ENCODE data around the gene ZKSCAN1.
"Not testable (repeated sequence)": the region's sequence is repeated elsewhere in the genome, so short reads cannot be mapped to it uniquely, and the experiment has no call there.

Gene ZKSCAN1

DNA sequence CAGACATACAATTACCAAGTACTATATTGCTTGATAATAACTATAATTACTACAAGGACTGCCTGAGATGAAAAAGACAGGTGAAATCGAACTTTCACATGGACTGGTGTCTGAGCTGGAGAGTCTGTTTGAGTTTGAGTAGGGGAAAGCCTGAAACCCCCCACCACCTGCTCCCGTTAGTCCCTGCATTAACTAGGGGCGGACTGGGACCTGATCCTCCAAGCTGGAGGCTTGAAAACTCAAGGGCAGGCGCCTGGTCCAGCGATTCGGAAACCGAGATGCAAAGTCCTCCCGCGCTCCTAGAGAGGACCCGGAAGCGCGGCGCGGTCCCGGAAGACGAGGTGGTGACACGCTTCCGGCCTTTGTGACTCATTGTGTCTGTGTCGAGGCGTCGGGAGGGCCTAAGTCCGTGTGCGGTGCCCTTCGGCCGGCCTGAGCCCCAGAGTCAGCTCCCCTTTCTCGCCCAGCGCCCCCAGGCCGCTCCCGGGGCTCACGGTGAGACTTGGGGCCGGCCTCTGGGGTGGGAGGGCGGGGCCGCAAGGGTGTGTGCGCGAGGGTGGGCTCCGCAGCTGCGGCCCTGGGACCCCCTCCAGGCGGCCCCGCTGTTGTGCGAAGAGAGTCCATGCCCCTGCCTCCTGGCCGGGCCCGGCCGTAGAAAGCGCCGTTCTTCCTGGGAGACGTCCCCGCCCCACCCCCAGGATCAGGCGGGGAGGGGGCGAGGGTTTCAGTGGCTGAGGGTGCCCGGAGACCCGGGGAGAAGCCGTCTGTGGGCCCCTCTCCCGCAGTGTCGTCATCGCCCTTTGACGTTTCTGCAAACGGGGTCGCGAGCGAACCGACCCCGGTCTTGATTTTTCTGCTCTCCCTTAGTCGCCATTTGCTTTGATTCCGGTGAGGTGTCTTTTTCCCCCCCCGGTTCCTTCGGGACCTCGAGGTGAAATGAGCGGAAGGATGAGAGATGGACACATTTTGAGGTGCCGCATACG lies at the start of gene ZKSCAN1:
TSS of gene ZKSCAN1 (plus strand) at position 365 of the 983 bp plus-strand sequence. CDS start 7,911 bp downstream, outside the sequence.
- peak; percentile 81 for DNase-seq

DNA sequence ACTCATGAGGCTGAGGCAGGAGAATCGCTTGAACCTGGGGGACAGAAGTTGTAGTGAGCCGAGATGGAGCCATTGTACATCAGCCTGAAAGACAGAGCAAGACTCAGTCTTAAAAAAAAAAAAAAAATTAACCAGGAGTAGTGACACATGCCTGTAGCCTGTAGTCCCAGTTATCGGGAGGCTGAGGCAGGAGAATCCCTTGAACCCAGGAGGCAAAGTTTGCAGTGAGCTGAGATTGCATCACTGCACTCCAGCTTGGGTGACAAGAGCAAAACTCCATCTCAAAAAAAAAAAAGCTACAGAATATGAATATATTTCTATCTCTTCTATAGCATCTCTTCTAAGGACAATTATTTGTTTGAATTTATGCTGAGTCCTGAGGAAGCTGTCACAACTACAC lies 46.1 kb upstream of the ZKSCAN1 start:
- DNase-seq, result no peak

DNA sequence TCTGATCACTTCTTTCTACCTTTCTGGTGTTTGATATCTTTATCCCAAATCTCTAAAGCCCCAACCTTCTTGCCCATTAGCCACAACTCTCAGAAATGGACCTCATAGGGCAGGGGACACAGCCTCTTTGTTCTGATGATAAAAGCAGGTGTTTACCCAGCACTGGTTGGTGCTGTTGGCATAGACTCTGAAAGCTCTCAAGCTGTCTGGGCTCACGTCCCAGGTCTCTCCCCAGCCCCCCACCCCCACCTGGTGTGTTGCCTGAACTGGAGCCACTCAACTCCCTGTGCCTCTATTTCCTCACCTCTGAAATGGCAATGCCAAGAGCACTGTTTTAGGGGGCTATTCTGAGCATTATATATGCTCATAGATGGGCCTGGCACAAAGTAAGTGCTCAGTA lies 45.6 kb upstream of the ZKSCAN1 start:
- not testable (repeated sequence) for DNase-seq

DNA sequence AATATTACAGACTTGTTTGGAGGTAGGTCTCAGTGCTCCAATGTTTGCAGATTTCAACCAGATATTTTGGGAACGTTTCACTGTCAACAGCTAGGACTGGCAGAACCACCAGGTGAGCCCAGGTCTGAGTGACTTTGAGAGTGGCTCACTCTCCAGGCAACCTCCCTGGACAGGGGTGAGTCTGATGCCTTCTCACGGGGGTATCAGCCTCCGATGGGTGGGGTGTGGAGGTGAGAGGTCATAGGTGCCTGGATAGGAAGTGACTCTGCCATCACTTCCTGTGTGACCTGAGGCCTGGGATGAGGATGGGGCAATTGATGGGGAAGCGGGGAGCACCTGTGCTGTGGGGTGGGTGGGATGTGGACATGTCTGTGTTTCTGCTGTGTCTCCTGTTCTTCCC lies 44.2 kb upstream of the ZKSCAN1 start:
- no peak for DNase-seq

DNA sequence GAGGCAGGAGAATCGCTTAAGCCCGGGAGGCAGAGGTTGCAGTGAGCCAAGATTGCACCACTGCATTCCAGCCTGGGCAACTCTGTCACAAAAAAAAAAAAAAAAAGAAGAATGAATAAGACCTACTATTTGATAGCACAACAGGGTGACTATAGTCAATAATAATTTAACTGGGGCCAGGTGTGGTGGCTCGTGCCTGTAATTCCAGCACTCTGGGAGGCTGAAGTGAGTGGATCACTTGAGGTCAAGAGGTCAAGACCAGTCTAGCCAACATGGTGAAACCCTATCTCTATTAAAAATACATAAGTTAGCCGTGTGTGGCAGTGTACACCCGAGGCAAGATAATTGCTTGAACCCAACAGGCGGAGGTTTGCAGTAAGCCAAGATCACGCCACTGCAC lies 41.6 kb upstream of the ZKSCAN1 start:
- not testable (repeated sequence) for DNase-seq

DNA sequence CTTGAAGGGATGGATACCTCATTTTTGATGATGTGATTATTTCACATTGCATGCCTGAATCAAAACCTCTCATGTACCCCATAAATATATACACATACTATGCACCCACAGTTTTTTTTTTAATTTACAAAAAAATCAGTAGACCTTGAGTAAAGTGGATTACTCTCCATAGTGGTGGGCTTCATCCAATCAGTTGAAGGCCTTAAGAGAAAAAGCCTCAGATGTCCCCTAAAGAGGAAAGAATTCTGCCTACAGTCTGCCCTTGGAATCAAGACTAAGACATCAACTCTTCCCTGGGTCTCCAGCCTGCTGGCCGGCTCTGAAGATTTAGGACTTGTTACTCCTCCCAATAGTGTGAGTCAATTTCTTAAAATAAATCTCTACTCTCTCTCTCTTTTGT lies 40.7 kb upstream of the ZKSCAN1 start:
- DNase-seq, result no peak

DNA sequence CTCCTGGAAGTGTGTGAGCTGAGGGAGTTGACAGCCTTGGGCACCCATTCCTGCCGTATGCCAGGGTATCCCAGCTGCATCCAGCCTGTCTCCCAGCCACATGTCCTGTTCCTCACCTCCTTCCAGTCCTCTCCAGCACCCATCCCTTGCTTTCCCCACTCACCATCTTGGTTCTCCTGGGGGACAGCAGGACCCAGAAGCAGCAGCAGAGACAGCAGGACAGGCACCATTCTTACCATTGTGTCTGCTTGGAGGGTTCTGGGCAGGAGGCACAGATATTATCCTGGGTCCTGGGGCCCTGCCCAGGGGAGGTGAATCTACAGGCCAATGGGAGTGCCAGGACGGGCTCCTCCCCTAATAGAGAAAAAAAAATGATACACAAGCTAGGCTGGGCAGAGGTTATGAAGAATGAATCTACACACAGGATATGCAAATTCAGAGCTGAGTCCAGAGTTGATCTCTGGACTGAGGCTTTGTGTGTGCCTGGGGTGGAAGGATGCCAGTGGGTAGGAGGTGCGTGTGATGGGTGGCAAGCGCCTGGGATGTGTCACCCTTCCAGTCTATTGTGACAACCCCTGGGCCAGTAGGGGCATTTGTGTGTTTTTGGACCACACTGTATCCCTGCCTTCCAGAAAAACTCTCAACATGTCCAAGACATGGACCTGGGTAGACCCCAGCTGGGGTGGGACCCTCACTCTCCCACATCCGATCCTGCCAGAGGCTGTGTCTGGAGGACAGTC lies 39.4 kb upstream of the ZKSCAN1 start, which contains the start of gene AZGP1:
TSS of gene AZGP1 (minus strand) at position 250 of the 740 bp plus-strand sequence. CDS start at position 239, 11 bp downstream.
- DNase-seq, result no peak

DNA sequence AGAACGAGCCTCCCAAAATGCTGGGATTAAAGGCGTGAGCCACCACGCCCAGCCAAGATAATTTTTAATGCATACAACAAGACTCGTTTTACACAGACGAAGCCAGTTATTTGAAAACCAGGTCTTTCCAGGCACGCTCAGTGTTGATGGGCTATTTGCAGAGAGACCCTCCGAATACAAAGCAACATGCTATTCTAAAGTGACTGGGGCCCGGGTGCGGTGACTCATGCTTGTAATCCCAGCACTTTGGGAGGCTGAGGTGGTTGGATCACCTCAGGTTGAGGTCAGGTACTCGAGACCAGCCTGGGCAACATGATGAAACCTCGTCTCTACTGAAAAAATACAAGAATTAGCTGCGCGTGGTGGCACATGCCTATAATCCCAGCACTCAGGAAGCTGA lies 38.8 kb upstream of the ZKSCAN1 start:
- no peak for DNase-seq

DNA sequence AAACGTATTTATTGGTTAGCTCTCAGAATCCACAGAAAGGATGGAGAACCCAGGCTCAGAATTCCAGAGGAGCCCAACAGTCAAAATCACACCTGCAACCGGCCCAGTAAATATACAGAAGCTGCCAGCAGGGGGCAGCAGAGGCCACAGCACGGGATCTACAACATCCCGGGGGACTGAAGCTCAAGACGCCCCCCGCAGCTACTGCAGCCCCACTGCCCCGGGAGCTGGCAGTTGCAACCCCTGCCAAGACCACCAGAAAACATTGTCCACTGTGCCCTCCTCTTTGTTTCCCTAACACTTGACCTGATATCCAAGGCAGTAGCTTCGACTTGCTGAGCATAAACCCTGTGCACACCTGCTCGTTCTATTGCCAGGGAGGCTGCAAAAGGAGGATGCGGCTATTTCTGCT lies 35.6 kb upstream of the ZKSCAN1 start:
- DNase-seq, result peak; percentile 34

DNA sequence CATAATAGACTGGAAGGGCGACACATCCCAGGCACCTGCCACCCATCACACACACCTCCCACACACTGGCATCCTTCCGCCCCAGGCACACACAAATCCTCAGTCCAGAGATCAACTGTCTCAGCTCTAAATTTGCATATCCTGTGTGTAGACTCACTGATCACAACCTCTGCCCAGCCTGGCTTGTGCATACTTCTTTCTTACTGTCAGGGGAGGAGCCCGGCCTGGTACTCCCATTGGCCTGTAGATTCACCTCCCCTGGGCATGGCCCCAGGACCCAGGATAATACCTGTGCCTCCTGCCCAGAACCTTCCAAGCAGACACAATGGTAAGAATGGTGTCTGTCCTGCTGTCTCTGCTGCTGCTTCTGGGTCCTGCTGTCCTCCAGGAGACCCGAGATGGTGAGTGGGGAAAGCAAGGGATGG lies 34.9 kb upstream of the ZKSCAN1 start:
- DNase-seq, result not testable (repeated sequence)

DNA sequence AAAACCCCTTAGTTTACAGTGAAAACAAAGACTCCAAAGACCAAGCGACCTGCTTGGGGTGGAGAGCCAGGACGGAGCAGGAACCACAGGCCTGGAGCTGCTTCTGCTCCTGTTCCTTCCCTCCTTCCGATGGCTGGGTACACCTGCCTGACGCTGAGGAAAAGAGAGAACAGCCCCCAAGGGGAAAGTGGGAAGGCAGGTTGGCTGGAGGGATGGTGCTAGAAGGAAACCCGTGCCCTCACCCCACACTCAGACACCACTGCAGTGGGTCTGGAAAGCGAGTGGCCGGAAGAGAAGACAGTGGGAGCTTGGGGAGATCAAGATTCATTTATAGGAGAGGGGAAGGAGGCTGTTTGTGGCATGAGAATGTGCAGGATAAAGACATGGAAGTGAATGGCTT lies 34.3 kb upstream of the ZKSCAN1 start:
- DNase-seq, result not testable (repeated sequence)

DNA sequence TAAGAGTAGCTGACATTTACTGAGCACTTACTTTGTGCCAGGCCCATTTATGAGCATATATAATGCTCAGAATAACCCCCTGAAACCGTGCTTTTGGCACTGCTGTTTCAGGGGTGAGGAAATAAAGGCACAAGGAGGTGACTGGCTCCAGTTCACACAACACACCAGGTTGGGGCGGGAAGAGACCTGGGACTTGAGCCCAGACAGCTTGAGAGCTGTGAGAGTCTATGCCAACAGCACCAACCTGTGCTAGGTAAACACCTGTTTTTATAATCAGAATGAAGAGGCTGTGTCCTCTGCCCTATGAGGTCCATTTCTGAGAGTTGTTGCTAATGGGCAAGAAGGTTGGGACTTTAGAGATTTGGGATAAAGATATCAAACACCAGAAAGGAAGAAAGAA lies 30.8 kb upstream of the ZKSCAN1 start:
- DNase-seq, result no peak

DNA sequence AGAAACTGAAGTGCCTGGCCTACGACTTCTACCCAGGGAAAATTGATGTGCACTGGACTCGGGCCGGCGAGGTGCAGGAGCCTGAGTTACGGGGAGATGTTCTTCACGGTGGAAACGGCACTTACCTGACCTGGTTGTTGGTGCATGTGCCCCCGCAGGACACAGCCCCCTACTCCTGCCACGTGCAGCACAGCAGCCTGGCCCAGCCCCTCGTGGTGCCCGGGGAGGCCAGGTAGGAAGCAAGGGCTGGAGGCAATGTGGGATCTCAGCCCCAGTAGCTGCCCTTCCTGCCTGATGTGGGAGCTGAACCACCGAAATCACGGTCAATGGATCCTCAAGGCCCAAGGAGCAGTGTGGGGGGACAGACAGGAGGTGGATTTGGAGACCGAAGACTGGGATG lies 28.1 kb upstream of the ZKSCAN1 start:
- not testable (repeated sequence) for DNase-seq

DNA sequence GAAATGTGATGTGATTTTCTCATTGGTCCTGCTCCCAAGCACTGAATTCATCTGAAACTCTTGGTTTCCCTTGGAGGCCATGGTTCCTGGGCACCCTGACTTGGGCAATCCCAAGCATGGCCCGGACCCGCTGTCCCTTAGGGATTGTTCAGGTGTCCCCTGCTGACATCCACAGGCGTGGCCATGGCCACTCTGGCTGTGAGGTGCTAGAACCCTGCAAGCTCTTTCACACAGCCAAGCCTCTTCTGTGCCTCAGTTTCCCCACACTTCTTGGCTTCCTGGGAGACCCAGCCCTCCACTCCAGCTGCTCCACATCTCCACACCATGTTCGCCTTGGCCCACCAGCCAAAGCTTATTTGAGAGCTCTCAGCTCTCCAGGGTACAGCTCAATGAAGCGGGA lies 27.6 kb upstream of the ZKSCAN1 start:
- DNase-seq, result no peak

DNA sequence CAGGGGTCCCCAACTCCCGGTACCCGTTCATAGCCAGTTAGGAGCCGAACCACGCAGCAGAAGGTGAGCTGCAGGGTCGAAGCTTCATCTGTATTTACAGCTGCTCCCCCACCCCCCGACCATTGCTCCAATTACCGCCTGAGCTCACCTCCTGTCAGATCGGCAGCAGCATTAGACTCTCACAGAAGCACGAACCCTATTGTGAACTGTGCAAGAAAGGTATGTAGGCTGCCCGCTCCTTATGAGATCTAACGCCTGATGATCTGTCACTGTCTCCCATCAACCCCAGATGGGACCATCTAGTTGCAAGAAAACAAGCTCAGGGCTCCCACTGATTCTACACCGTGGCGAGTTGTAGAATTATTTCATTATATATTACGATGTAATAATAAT lies 24.9 kb upstream of the ZKSCAN1 start:
- DNase-seq, result peak; percentile 20

DNA sequence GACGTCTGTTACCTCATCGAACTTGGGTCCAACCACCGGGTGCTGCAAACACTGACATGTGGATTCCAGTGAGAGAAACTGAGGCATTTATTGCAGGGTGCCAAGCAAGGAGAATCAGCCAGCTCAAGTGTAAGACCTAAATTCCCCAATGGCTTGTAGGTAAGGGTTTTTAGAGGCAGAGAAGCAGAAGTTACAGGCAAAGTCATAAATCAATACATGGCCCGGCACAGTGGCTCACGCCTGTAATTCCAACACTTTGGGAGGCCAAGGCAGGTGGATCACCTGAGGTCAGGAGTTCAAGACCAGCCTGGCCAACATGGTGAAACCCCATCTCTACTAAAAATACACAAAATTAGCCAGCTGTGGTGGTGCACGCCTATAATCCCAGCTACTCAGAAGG lies 23.9 kb upstream of the ZKSCAN1 start:
- not testable (repeated sequence) for DNase-seq

DNA sequence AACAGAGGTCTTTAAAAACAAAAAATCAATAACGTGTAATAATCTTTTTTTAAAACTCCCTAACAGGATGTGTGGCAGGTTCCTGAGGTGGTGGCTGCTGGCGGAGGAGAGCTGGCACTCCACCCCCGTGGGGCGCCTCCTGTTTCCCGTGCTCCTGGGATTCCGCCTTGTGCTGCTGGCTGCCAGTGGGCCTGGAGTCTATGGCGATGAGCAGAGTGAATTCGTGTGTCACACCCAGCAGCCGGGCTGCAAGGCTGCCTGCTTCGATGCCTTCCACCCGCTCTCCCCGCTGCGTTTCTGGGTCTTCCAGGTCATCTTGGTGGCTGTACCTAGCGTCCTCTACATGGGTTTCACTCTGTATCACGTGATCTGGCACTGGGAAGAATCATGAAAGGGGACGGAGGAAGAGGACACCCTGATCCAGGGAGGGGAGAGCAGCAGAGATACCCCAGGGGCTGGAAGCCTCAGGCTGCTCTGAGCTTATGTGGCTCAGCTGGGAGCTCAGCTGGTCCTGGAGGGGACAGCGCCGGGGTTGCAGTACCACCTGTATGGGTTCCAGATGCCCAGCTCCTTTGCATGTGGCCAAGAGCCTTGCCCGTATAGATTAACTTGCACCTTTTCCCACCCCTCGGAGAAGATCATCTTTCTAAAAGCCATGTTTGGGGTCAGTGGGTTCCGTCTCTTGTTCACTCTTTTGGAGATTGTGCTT lies 22.9 kb upstream of the ZKSCAN1 start:
- no peak for DNase-seq

DNA sequence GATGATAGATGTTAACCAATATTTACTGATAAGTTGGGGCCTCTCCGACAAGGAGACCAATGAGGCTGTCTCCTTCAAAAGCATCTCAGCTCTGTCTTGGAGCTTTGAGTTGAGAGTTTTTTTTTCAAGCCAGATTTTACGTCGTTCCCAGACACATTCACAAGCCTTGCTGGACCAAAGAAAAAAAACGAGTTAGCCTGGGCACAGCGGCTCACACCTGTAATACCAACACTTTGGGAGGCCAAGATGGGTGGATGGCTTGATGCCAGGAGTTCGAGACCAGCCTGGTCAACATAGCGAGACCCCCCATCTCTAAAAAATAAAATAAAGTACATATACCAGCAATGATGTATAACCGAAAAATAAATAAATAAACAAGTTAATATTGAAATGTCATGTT lies 20.6 kb upstream of the ZKSCAN1 start:
- no peak for DNase-seq

DNA sequence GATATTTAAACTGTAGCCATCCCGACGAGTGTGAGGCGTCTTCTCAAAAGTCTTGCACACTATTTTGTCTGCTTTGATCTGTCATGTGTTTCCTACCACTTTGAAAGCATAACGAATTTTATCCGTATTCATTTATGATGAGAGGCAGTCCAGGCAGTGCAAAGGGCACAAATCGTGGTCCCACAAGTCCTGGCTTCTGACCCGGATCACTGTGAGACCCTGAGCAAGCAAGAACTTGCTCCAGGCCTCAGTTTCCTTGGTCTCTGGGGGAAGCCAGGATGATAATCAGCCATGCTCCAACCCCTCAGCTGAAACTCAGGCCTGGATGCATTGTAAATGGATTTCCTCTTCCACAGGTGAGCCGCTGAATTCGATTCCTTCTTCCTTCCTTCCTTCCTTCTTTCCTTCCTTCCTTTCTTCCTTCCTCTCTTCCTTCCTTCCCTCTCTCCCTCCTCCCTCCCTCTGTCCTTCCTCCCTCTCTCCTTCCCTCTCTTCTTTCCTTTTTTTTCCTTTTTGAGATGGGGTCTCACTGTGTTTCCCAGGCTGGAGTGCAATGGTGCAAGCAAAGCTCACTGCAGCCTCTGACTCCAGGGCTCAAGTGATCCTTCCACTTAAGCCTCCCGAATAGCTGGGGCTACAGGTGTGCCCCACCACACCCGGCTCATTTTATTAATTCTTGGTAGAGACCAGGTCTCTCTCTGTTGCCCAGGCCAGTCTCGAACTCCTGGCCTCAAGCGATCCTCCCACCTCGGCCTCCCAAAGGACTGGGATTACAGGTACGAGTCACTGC lies 18.4 kb upstream of the ZKSCAN1 start:
- no peak for DNase-seq

DNA sequence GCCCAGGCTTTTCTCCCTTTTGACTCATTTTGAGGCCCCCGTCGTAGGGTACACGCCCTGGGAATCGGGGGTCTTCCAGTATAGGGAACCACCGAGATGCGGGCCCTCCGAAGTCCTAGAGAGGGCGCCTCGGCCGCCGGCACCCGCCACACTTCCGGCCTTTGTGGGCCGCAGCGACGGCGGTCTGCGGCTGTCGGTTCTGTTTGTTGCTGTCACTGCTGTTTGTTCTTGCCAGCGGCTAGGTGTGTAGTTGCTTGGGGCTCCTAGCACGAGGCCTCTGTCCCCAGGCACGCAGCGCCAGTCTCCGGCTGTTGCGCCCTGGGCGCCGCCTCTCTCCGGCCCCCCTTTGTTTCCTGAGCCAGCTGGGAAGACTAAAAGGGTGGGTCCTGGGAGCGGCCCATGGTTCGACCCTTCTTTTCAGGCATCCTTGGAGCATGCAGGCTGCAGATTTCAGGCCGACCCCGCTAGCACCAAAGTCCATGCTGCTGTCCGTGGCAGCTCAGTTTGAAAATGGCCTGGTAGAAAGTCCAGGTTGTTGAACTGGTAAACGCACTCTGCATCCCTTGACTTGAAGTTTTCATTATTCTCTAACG lies 17.8 kb upstream of the ZKSCAN1 start:
- no peak for DNase-seq

DNA sequence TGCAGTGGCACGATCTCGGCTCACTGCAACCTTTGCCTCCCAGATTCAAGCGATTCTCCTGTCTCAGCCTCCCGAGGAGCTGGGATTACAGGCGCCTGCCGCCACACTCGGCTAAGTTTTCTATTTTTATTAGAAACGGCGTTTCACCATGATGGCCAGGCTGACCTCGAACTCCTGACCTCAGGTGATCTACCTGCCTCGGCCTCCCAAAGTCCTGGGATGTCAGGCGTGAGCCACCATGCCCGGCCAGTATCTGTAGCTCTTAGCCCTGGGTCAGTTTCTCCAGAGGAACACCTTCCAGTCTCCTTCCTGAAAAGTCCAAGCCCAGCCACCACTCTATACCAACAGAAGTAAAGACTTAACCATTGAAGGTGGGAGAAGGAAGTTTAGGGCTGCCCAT lies 15.2 kb upstream of the ZKSCAN1 start:
- DNase-seq, result no peak

Data from NCI-H1694 treated with DMSO at 0.1 percent for 48 hours (cell line).